Measurements from ENCODE around the gene COL20A1.
"Not testable (repeated sequence)": the region's sequence is repeated elsewhere in the genome, so short reads cannot be mapped to it uniquely, and the experiment has no call there.

Gene COL20A1

GRCh38 chr20:63335060-63335459 is 42.1 kb downstream of the COL20A1 start:
- not testable (repeated sequence) for DNase-seq (ENCODE audit: low read depth)

- no peak for DNase-seq (ENCODE audit: low read depth)
Measured at GRCh38 chr20:63335711-63336110, 42.7 kb downstream of the COL20A1 start.

- DNase-seq (ENCODE audit: low read depth): no peak
Measured at GRCh38 chr20:63336232-63336752, 43.3 kb downstream of the COL20A1 start.

- no peak for DNase-seq (ENCODE audit: low read depth)
Measured at GRCh38 chr20:63337786-63338420, 44.9 kb downstream of the COL20A1 start.

- not testable (repeated sequence) for DNase-seq (ENCODE audit: low read depth)
Measured at GRCh38 chr20:63339154-63340094, 46.4 kb downstream of the COL20A1 start.

- DNase-seq (ENCODE audit: low read depth): not testable (repeated sequence)
Measured at GRCh38 chr20:63340158-63340688, 47.2 kb downstream of the COL20A1 start.

- no peak for DNase-seq (ENCODE audit: low read depth)
Measured at GRCh38 chr20:63342561-63343459, 49.8 kb downstream of the COL20A1 start.

- DNase-seq (ENCODE audit: low read depth): no peak
Measured at GRCh38 chr20:63343460-63344445, 50.8 kb downstream of the COL20A1 start.

GRCh38 chr20:63344616-63345327 is 51.8 kb downstream of the COL20A1 start:
- no peak for DNase-seq (ENCODE audit: low read depth)

GRCh38 chr20:63345328-63346100 is 52.5 kb downstream of the COL20A1 start:
- no peak for DNase-seq (ENCODE audit: low read depth)

GRCh38 chr20:63346131-63347080 is 53.4 kb downstream of the COL20A1 start:
- no peak for DNase-seq (ENCODE audit: low read depth)

- no peak for DNase-seq (ENCODE audit: low read depth)
Measured at GRCh38 chr20:63347081-63347741, 54.2 kb downstream of the COL20A1 start.

- no peak for DNase-seq (ENCODE audit: low read depth)
Measured at GRCh38 chr20:63347950-63348827, 55.2 kb downstream of the COL20A1 start.

GRCh38 chr20:63348828-63349515 is 56.0 kb downstream of the COL20A1 start:
- no peak for DNase-seq (ENCODE audit: low read depth)

- no peak for DNase-seq (ENCODE audit: low read depth)
Measured at GRCh38 chr20:63349516-63349895, 56.5 kb downstream of the COL20A1 start.

- DNase-seq (ENCODE audit: low read depth): no peak
Measured at GRCh38 chr20:63350196-63350595, 57.2 kb downstream of the COL20A1 start.
